Measurements from ENCODE around the gene TMEM161A. TPM values are rescaled to one million over a fixed set of nuclear protein-coding genes. Genes with fewer than 3 reads are reported as not detected.

TMEM161A gene
- total and polyA plus RNA-seq, 4 donors: 9.6 to 36.8 (median 24.2) TPM

- 80% methylated on average over 5 of the region's 6 CpGs for WGBS (ENCODE audit: insufficient coverage)
- Histone ChIP-seq H3K4me1 (ENCODE audit: control insufficient read depth, insufficient read depth, low read length) (peaks cover 22% of the 10 kb centered on the region), H3K36me3 (ENCODE audit: control insufficient read depth, insufficient read depth, low read length) (peaks cover 10% of the 10 kb centered on the region), H3K27ac (ENCODE audit: low read depth, low read length) (no peak overlapping the region), H3K27me3 (ENCODE audit: control insufficient read depth, insufficient read depth, low read length) (peaks cover 7% of the 10 kb centered on the region), H3K9me3 (ENCODE audit: control insufficient read depth, insufficient read depth, low read length) (no peaks in the 10 kb centered on the region), H3K4me3 (ENCODE audit: low read depth, low read length) (no peak overlapping the region)
- no peak for DNase-seq (ENCODE audit: low read depth in 4 of 6, low spot score in 6 of 6)
Observed at GRCh38 chr19:19170873-19171672, 32.8 kb upstream of the TMEM161A start.

- WGBS (ENCODE audit: insufficient coverage): 4% methylated on average over 50 of the region's 56 CpGs
- Histone ChIP-seq H3K36me3 (ENCODE audit: control insufficient read depth, insufficient read depth, low read length) (peaks cover 7% of the 10 kb centered on the region), H3K27me3 (ENCODE audit: control insufficient read depth, insufficient read depth, low read length) (peaks cover 7% of the 10 kb centered on the region), H3K4me1 (ENCODE audit: control insufficient read depth, insufficient read depth, low read length) (peaks cover 22% of the 10 kb centered on the region), H3K4me3 (ENCODE audit: low read depth, low read length) (no peak within 1 kb of the TSS), H3K27ac (ENCODE audit: low read depth, low read length) (no peak within 1 kb of the TSS), H3K9me3 (ENCODE audit: control insufficient read depth, insufficient read depth, low read length) (no peaks in the 10 kb centered on the region)
- peak in 3 of 6 donors; percentile 28 to 80 (median 76) for DNase-seq (ENCODE audit: low read depth in 4 of 6, low spot score in 6 of 6)
Observed at GRCh38 chr19:19170053-19170872, 32.0 kb upstream of the TMEM161A start, which contains the start of gene MEF2B. Gene MEF2B, minus strand, starts transcription at chr19:19170263. Its CDS starts 19,528 bp downstream, at chr19:19150735.

- WGBS (ENCODE audit: insufficient coverage): 76% methylated on average over 8 of the region's 9 CpGs
- Histone ChIP-seq H3K4me3 (ENCODE audit: low read depth, low read length) (no peak overlapping the region), H3K9me3 (ENCODE audit: control insufficient read depth, insufficient read depth, low read length) (no peaks in the 10 kb centered on the region), H3K36me3 (ENCODE audit: control insufficient read depth, insufficient read depth, low read length) (peaks cover 12% of the 10 kb centered on the region), H3K27ac (ENCODE audit: low read depth, low read length) (no peak overlapping the region), H3K27me3 (ENCODE audit: control insufficient read depth, insufficient read depth, low read length) (peaks cover 7% of the 10 kb centered on the region), H3K4me1 (ENCODE audit: control insufficient read depth, insufficient read depth, low read length) (peaks cover 17% of the 10 kb centered on the region)
- no peak for DNase-seq (ENCODE audit: low read depth in 4 of 6, low spot score in 6 of 6)
Observed at GRCh38 chr19:19169236-19170052, 31.2 kb upstream of the TMEM161A start.

GRCh38 chr19:19167612-19168011 is 29.3 kb upstream of the TMEM161A start:
- Histone ChIP-seq H3K9me3 (ENCODE audit: control insufficient read depth, insufficient read depth, low read length) (no peaks in the 10 kb centered on the region), H3K27me3 (ENCODE audit: control insufficient read depth, insufficient read depth, low read length) (peaks cover 7% of the 10 kb centered on the region), H3K4me3 (ENCODE audit: low read depth, low read length) (no peak overlapping the region), H3K36me3 (ENCODE audit: control insufficient read depth, insufficient read depth, low read length) (peaks cover 12% of the 10 kb centered on the region), H3K27ac (ENCODE audit: low read depth, low read length) (no peak overlapping the region), H3K4me1 (ENCODE audit: control insufficient read depth, insufficient read depth, low read length) (peaks cover 17% of the 10 kb centered on the region)
- 83% methylated on average over 2 of the region's 3 CpGs for WGBS (ENCODE audit: insufficient coverage)
- no peak for DNase-seq (ENCODE audit: low read depth in 4 of 6, low spot score in 6 of 6)

GRCh38 chr19:19165396-19165795 is 27.1 kb upstream of the TMEM161A start:
- WGBS (ENCODE audit: insufficient coverage): 100% methylated on average over 1 of the region's 1 CpG
- Histone ChIP-seq H3K9me3 (ENCODE audit: control insufficient read depth, insufficient read depth, low read length) (no peaks in the 10 kb centered on the region), H3K4me3 (ENCODE audit: low read depth, low read length) (no peak overlapping the region), H3K27ac (ENCODE audit: low read depth, low read length) (no peak overlapping the region), H3K4me1 (ENCODE audit: control insufficient read depth, insufficient read depth, low read length) (peaks cover 7% of the 10 kb centered on the region), H3K27me3 (ENCODE audit: control insufficient read depth, insufficient read depth, low read length) (no peaks in the 10 kb centered on the region), H3K36me3 (ENCODE audit: control insufficient read depth, insufficient read depth, low read length) (peaks cover 8% of the 10 kb centered on the region)
- no peak for DNase-seq (ENCODE audit: low read depth in 4 of 6, low spot score in 6 of 6)

GRCh38 chr19:19162495-19162894 is 24.2 kb upstream of the TMEM161A start:
- no peak for DNase-seq (ENCODE audit: low read depth in 4 of 6, low spot score in 6 of 6)
- no peaks in the 10 kb centered on the region for H3K27me3 ChIP-seq (ENCODE audit: control insufficient read depth, insufficient read depth, low read length)
- no peak overlapping the region for H3K4me3 ChIP-seq (ENCODE audit: low read depth, low read length)
- H3K9me3 ChIP-seq (ENCODE audit: control insufficient read depth, insufficient read depth, low read length): no peaks in the 10 kb centered on the region
- 82% methylated on average over 7 of the region's 7 CpGs for WGBS (ENCODE audit: insufficient coverage)
- H3K4me1 ChIP-seq (ENCODE audit: control insufficient read depth, insufficient read depth, low read length): no peaks in the 10 kb centered on the region
- no peak overlapping the region for H3K27ac ChIP-seq (ENCODE audit: low read depth, low read length)
- peaks cover 8% of the 10 kb centered on the region for H3K36me3 ChIP-seq (ENCODE audit: control insufficient read depth, insufficient read depth, low read length)

GRCh38 chr19:19160461-19161035 is 22.3 kb upstream of the TMEM161A start:
- 55% methylated on average over 16 of the region's 26 CpGs for WGBS (ENCODE audit: insufficient coverage)
- Histone ChIP-seq H3K4me1 (ENCODE audit: control insufficient read depth, insufficient read depth, low read length) (no peaks in the 10 kb centered on the region), H3K27me3 (ENCODE audit: control insufficient read depth, insufficient read depth, low read length) (no peaks in the 10 kb centered on the region), H3K36me3 (ENCODE audit: control insufficient read depth, insufficient read depth, low read length) (peaks cover 8% of the 10 kb centered on the region), H3K9me3 (ENCODE audit: control insufficient read depth, insufficient read depth, low read length) (no peaks in the 10 kb centered on the region), H3K4me3 (ENCODE audit: low read depth, low read length) (no peak overlapping the region), H3K27ac (ENCODE audit: low read depth, low read length) (no peak overlapping the region)
- no peak for DNase-seq (ENCODE audit: low read depth in 4 of 6, low spot score in 6 of 6)

- DNase-seq (ENCODE audit: low read depth in 4 of 6, low spot score in 6 of 6): no peak
- H3K4me1 ChIP-seq (ENCODE audit: control insufficient read depth, insufficient read depth, low read length): no peaks in the 10 kb centered on the region
- H3K36me3 ChIP-seq (ENCODE audit: control insufficient read depth, insufficient read depth, low read length): peaks cover 3% of the 10 kb centered on the region
- no peak overlapping the region for H3K4me3 ChIP-seq (ENCODE audit: low read depth, low read length)
- H3K27ac ChIP-seq (ENCODE audit: low read depth, low read length): no peak overlapping the region
- WGBS (ENCODE audit: insufficient coverage): no CpG with 5 or more reads among the region's 4 CpGs
- H3K27me3 ChIP-seq (ENCODE audit: control insufficient read depth, insufficient read depth, low read length): no peaks in the 10 kb centered on the region
- H3K9me3 ChIP-seq (ENCODE audit: control insufficient read depth, insufficient read depth, low read length): no peaks in the 10 kb centered on the region
Observed at GRCh38 chr19:19159534-19159933, 21.3 kb upstream of the TMEM161A start.

GRCh38 chr19:19157808-19158207 is 19.5 kb upstream of the TMEM161A start:
- Histone ChIP-seq H3K4me1 (ENCODE audit: control insufficient read depth, insufficient read depth, low read length) (no peaks in the 10 kb centered on the region), H3K4me3 (ENCODE audit: low read depth, low read length) (no peak overlapping the region), H3K27ac (ENCODE audit: low read depth, low read length) (no peak overlapping the region), H3K36me3 (ENCODE audit: control insufficient read depth, insufficient read depth, low read length) (peaks cover 3% of the 10 kb centered on the region), H3K27me3 (ENCODE audit: control insufficient read depth, insufficient read depth, low read length) (no peaks in the 10 kb centered on the region), H3K9me3 (ENCODE audit: control insufficient read depth, insufficient read depth, low read length) (no peaks in the 10 kb centered on the region)
- 90% methylated on average over 4 of the region's 6 CpGs for WGBS (ENCODE audit: insufficient coverage)
- no peak for DNase-seq (ENCODE audit: low read depth in 4 of 6, low spot score in 6 of 6)

All from spinal cord (tissue), 10 donors.